HG03159 (cell line): ENCODE data around the gene ZFP36L1.

ENCODE experiments used
- ATAC-seq: cut with Tn5 transposase; IDR thresholded peaks from one replicate; pipeline ENCODE4 v1.9.1; 2021; ENCODE audit warnings: mild to moderate bottlenecking, moderate library complexity; ENCODE audit not compliant: unreplicated experiment

The ZFP36L1 gene

GRCh38 chr14:68785534-68786490, 7.1 kb downstream of the ZFP36L1 start:
- no peak for ATAC-seq

DNA sequence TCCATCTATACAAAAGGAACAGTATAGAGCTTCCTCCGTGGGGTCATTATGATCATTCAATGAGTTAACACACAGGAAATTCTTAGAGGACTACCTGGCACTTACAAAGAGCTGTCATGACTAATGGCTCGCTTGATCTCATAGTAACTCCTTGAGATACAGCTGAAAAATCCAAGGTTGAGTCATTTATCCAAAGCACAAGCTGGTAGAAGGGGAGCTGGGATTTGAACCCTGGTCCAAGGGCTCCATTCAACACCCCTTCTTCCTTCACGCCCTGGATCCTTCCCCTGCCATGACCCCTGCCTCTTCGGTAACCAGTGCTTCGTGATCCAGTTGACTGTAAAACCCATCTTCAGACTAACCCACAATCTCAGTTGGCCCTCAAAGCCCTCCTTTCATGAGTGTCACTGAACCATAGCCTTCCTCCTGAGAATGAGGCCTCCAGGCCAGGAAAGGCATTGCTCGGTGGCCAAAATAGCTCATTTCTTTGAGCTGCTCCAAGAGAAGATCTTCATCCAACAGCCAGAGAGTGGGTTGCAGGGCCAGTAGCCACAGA, 7.8 kb downstream of the ZFP36L1 start:
- ATAC-seq = no peak

DNA sequence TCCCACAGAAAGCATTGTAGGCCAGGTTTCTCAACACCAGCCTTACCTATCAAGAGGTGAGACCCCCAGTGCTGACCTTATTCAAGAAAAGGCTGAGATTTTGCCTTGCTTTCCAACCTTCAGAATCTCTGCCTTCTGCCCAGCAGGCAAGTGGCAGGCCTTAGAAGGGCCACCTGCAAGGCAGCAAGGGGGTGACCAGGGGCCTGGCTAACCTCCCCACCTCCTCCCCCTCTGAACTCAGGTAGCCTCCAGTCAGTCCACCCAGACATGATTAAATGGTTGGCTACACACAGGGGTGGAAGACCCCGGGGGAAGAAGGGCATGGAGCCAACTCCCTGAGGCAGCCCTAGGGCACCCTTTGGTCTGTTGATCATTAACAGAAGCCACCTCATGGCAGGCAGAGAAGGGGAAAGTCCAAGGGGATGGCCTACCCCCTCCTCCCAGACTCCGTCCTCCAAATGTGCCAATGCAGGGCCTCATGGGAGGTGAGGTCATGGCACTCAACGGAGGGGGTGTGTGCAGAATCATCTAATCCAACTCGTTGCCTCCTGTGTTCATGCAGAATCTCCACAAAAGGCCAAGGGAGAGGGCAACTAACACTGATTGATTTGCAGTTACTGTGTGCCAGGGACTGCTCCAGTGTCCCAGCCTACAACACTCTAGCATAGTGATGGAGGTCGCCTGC, 8.5 kb downstream of the ZFP36L1 start:
- ATAC-seq = no peak

- ATAC-seq = no peak
Observed at GRCh38 chr14:68783408-68784225, 9.2 kb downstream of the ZFP36L1 start.

DNA sequence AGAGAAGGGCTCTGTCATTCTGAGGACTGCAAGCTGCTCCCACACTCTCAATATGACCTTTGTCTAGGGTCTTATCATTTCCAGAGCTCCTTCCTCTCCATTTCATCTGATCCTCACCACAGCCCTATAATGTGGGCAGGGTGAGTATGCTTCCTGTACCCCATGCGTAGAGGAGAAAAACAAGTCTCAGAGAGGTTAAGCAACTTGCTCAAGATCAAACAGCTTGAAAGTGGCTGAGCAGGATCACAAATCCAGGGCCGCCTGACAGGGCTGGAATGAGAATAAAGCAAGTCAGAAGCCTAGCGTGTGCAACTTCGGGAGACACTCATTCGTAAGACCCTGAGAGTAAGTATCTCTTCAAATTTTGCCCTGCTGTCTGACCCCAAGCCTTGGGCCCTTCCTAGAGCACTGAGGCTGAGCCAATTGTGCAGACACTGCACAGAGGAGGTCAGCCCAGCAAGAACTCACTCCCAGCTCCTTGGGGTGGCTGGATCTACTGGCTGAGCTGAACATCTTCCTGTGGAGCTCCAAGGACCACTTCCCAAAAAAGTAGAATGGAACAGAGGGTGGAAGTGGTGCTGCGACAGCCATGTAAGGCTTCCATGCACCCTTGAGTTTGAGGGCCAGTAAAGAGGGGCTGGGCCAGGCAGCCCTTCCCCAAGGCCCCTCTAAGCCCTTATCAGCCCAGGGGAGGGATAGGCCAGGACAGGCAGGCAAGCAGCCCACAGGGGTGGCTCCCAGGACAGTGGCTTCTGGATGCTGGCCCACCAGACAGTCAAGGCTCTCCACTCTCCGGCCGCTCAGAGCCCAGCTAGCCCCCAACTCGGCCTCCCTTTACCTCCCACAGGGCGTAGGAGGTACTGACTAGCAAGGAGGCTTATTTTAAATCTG, 10.5 kb downstream of the ZFP36L1 start:
- no peak for ATAC-seq

GRCh38 chr14:68781161-68782021, 11.5 kb downstream of the ZFP36L1 start:
- no peak for ATAC-seq

DNA sequence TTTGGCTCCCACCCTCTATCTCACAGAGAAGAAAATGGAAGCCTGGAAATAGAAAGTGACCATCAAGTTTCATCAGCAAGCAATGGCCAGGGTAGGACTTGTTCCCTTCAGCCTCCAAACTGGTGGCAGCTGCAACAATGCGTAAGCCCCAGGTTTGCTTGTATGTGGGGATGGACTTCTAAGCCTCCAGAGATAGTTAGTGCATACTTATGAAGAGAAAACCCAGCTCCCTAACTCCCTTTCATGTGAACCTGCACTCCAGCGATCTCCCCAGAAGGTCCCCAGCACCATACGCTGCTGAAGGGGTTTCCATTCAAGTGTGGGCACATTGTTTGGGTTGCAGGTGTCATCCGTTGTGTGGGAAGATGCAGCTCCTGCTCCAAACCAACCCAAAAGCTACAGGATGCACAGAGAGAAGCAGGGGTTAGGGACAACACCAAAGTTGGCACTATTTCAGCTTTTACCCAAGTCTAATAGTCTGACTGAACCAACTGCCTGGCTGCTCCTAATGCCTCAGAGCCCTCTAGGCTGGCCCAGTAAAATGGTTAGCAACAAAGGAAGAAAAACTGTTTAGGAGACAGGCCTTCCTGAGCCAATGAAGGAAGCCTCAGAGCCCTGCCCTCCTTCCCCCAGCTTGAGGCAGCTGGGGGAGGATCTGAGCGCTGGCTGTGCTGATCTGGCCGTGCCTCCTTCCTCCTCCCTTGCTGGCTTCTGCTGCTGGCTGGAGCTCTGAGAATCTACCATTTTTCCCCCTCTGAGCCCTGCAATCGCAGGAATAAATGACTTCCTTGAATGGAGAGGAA, 12.3 kb downstream of the ZFP36L1 start:
- ATAC-seq = no peak

DNA sequence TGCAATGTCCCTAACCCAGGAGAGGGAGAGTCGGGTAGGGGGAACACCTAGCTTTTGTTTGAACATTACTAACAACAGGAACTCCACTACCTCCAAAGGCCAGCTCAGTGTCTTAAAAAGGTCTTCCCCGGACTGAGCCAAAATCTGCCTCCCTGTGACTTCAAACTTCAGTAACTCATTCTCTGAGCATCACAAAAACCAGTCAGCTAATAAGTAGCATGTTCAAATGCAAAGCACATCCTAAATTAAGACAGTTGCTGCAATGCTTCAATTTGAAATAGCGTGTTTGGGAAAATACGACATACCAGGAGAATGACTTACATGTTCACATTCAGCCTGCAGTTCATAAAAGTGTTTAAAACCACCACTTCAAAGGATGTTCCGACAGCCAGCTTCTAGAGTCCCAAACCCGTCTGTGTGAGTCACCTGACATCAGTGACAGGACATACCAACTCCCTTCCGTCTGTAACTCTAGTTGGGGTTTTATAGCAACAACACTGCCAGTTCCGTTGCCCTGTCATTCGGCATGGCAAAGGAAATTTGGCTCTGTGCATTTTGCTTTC, 13.0 kb downstream of the ZFP36L1 start:
- no peak for ATAC-seq

GRCh38 chr14:68777644-68778043, 15.2 kb downstream of the ZFP36L1 start:
- no peak for ATAC-seq

DNA sequence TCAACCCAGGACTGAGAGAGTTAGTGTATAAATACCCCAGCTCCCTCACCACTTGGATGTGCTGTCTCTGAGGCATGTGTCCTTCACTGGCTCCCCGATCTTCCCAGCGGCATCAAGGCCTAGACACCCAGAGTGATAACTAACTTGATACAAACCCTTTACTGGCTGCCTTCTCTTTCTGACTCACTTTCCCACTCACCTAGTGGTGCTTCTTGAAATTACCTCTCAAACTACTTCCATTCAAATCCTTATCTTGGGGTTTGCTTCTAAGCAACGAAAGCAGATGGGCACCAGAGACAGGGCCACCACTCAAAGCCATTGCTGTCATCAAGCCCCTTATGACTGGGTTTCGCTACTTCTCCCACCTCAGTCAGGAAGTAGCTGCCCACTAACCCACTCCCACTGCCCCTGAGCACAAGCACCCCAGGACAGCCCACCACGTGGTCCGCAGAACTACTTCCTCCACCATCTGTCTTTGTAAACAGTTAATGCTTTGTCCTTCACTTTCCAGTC, 17.2 kb downstream of the ZFP36L1 start:
- no peak for ATAC-seq

GRCh38 chr14:68774771-68775613, 17.9 kb downstream of the ZFP36L1 start:
- no peak for ATAC-seq

DNA sequence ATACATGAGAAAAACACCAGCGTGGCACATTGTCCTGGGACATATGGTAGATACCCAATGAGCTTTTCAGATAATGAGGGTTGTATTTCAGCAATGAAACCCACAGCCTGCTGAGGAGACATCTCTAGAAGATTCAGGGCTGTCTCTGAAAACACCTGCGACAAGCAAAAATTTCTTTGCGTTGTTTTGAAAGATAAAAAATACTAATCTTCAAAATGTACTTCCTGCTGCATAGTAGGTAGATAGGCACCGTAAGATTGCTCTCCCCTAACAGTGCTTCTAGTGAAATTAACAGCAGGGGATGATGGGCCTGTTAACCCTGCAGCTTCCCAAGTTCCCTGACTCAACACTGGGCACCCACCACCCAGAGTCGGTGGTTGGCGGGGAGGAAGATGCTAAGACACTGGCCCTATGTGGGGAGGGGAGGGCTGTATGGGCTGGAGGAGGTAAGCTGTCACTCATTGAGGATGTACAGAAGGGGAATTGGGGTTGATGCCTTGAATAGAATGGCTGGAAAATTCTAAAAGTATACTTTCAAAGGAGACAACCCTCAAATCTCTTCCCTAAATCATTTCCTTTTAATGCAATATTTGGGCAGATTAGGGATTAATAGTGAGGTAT, 20.0 kb downstream of the ZFP36L1 start:
- ATAC-seq = no peak

- no peak for ATAC-seq
Observed at GRCh38 chr14:68771631-68772030, 21.2 kb downstream of the ZFP36L1 start.

DNA sequence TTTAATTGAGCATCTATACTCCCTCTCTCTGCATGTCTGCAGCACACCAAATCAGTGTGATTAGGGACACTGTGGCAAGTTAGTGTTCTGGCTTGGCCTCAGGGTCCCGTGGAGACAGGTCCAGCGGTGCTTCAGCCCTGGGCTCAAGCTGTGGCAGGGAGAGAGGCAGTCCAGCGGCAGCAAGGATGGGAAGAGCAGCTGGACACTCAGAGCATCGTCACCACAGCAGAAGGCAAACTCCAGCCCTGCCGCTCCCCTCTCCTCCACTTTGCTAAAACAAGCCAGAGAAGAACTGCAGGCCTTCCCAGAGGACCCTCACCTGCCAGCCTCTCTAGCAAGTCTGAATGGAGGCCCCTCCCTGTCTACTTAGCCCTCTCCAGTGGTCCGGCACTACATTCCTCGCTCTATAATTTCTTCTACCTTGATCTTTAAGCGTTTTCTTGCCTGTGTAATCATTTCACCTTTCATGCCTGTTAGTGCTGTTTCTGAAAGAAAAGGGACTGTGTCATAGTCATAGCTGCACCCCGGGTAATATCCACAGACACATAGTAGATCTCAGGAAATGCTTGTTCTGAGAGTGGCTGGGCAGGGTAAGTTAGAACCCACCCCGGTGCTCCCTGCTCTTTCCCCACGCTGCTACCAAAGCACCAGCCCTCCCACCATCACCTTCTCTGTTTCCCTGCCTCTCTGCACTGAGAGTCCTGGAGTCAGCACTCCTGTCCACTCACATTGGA, 22.1 kb downstream of the ZFP36L1 start:
- no peak for ATAC-seq

- no peak for ATAC-seq
Observed at GRCh38 chr14:68770051-68770450, 22.8 kb downstream of the ZFP36L1 start.

DNA sequence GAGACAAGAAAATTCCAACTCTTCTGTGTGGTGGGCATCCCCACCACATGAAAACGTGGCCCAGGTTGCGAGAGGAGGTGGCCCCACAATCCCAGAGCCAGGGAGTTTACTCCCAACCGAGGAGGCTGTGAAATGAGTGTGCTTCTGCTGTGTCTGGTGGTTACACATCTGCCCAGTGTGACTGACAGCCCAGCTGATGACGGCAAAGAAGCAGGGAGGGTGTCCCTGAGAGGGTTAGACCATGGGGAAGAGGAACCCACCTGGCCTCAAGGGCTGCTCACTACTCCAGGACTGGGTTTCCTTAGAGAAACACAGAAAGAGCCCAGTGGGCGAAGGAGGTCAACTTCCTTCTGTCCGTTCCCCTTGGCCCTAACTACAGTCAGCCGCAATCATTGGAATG, 24.6 kb downstream of the ZFP36L1 start:
- ATAC-seq = no peak
